Liver (tissue), 9 donors: ENCODE results near the gene KLHDC3. TPM values are rescaled to one million over a fixed set of nuclear protein-coding genes. Genes with fewer than 3 reads are reported as not detected.

Source experiments
- DNase-seq: peaks from one replicate; pipeline ENCODE4 v3.0.0-alpha.2; 2017; ENCODE audit warnings: low spot score
- H3K27ac ChIP-seq, 2 donors: one replicate each; pipeline ENCODE4 v1.7.0; 2013; ENCODE audit warnings: inconsistent platforms in 2 of 2, low read length in 2 of 2, control low read depth in 1 of 2, low read depth in 1 of 2, mild to moderate bottlenecking in 1 of 2
- H3K27me3 ChIP-seq, 4 donors: one replicate each; pipeline versions ENCODE4 v1.6.1 to v1.7.0; 2013; ENCODE audit warnings: low read length in 3 of 4, inconsistent platforms in 1 of 4, mild to moderate bottlenecking in 1 of 4, moderate library complexity in 1 of 4; ENCODE audit not compliant: control insufficient read depth in 4 of 4, insufficient read depth in 4 of 4
- H3K36me3 ChIP-seq, 4 donors: one replicate each; pipeline versions ENCODE4 v1.6.1 to v1.7.0; 2013; ENCODE audit warnings: low read length in 3 of 4, mild to moderate bottlenecking in 3 of 4, low read depth in 1 of 4, moderate library complexity in 1 of 4; ENCODE audit not compliant: control insufficient read depth in 4 of 4, insufficient read depth in 3 of 4
- H3K4me1 ChIP-seq, 4 donors: one replicate each; pipeline versions ENCODE4 v1.6.1 to v1.7.0; 2013; ENCODE audit warnings: low read length in 3 of 4, mild to moderate bottlenecking in 3 of 4, moderate library complexity in 1 of 4; ENCODE audit not compliant: control insufficient read depth in 4 of 4, insufficient read depth in 4 of 4
- H3K4me3 ChIP-seq, 3 donors: one replicate each; pipeline versions ENCODE4 v1.6.1 to v1.7.0; 2013; ENCODE audit warnings: low read length in 3 of 3, control low read depth in 1 of 3, low read depth in 1 of 3, mild to moderate bottlenecking in 1 of 3
- H3K9ac ChIP-seq, 2 donors: one replicate each; pipeline ENCODE4 v1.7.0; 2013; ENCODE audit warnings: low read length in 2 of 2, mild to moderate bottlenecking in 2 of 2, moderate library complexity in 2 of 2, control low read depth in 1 of 2, low read depth in 1 of 2
- H3K9me3 ChIP-seq, 4 donors: one replicate each; pipeline versions ENCODE4 v1.6.1 to v1.7.0; 2013; ENCODE audit warnings: low read length in 3 of 4; ENCODE audit not compliant: control insufficient read depth in 4 of 4
- ATF3 ChIP-seq: IDR thresholded peaks from 2 replicates; pipeline ENCODE4 v1.6.1; 2016; ENCODE audit warnings: antibody characterized with exemption
- CTCF ChIP-seq: fragments of 150-350 bp; IDR thresholded peaks from 2 replicates; pipeline ENCODE4 v1.5.1; 2017; ENCODE audit warnings: improper control_type of control experiment, low read depth, low read length; ENCODE audit not compliant: missing input control
- EGR1 ChIP-seq, 2 donors: IDR thresholded peaks; 2 replicates each; pipeline ENCODE4 v1.6.1; 2016 to 2018; ENCODE audit warnings: antibody characterized with exemption in 2 of 2, low read depth in 2 of 2
- FOXA1 ChIP-seq: IDR thresholded peaks from 2 replicates; pipeline ENCODE4 v1.6.1; 2016; ENCODE audit warnings: antibody characterized with exemption
- FOXA2 ChIP-seq: IDR thresholded peaks from 2 replicates; pipeline ENCODE4 v1.6.1; 2016; ENCODE audit warnings: antibody characterized with exemption
- GABPA ChIP-seq, 2 donors: IDR thresholded peaks in 1 of 2; conservative IDR thresholded peaks in 1 of 2; 2 replicates each; pipeline ENCODE4 v1.6.1; 2016; ENCODE audit warnings: antibody characterized with exemption in 2 of 2, mild to moderate bottlenecking in 1 of 2, moderate library complexity in 1 of 2
- HNF4G ChIP-seq: IDR thresholded peaks from 2 replicates; pipeline ENCODE4 v1.6.1; 2016; ENCODE audit warnings: antibody characterized with exemption
- JUND ChIP-seq, 2 donors: IDR thresholded peaks; 2 replicates each; pipeline ENCODE4 v1.6.1; 2016; ENCODE audit warnings: antibody characterized with exemption in 2 of 2
- MAX ChIP-seq: IDR thresholded peaks from 2 replicates; pipeline ENCODE4 v1.6.1; 2016; ENCODE audit warnings: antibody characterized with exemption
- NR2F2 ChIP-seq: IDR thresholded peaks from 2 replicates; pipeline ENCODE4 v1.6.1; 2016; ENCODE audit warnings: antibody characterized with exemption
- RAD21 ChIP-seq, 2 donors: IDR thresholded peaks; 2 replicates each; pipeline ENCODE4 v1.6.1; 2016; ENCODE audit warnings: antibody characterized with exemption in 2 of 2, mild to moderate bottlenecking in 2 of 2
- REST ChIP-seq: IDR thresholded peaks from 2 replicates; pipeline ENCODE4 v1.6.1; 2016; ENCODE audit warnings: antibody characterized with exemption, mild to moderate bottlenecking
- RXRA ChIP-seq, 2 donors: IDR thresholded peaks; 2 replicates each; pipeline ENCODE4 v1.6.1; 2017 to 2018; ENCODE audit warnings: antibody characterized with exemption in 2 of 2, mild to moderate bottlenecking in 1 of 2
- SP1 ChIP-seq: IDR thresholded peaks from 2 replicates; pipeline ENCODE4 v1.6.1; 2018; ENCODE audit warnings: antibody characterized with exemption, mild to moderate bottlenecking
- TAF1 ChIP-seq: conservative IDR thresholded peaks from 2 replicates; pipeline ENCODE4 v1.6.1; 2016; ENCODE audit warnings: antibody characterized with exemption, mild to moderate bottlenecking
- YY1 ChIP-seq: IDR thresholded peaks from 2 replicates; pipeline ENCODE4 v1.6.1; 2016; ENCODE audit warnings: antibody characterized with exemption, mild to moderate bottlenecking
- ZBTB33 ChIP-seq: IDR thresholded peaks from 2 replicates; pipeline ENCODE4 v1.6.1; 2016; ENCODE audit warnings: antibody characterized with exemption
- WGBS: extraction: QIAGEN DNeasy Blood & Tissue Kit; methylation state at CpG from one replicate; pipeline ENCODE4 v1.1.7; 2013; 5-methylcytosine and 5-hydroxymethylcytosine counted together
- polyA plus RNA-seq, 2 donors: library from polyadenylated mRNA; stranded (reverse) in 1 of 2; unstranded in 1 of 2; fragments of 200-250 nt in 1 of 2; fragments of >200 nt in 1 of 2; fragmentation: Nextera tagmentation in 1 of 2; extraction: Ambion mirVana in 1 of 2; gene quantifications; one replicate each; pipeline versions ENCODE4 v1.2.1 to v1.2.3, GENCODE V29; 2013 to 2015
- total RNA-seq, 2 donors: library from RNA; depleted of rRNA; stranded (reverse); fragments of >200 nt; gene quantifications; one replicate each; pipeline ENCODE4 v1.2.3, GENCODE V29; 2014
- donor health status: healthy.
- donor health status: healthy.
- donor health status: healthy.
- donor health status: healthy.
- donor health status: healthy.

The KLHDC3 gene
- total and polyA plus RNA-seq, 4 donors, result 30.9 to 66.5 (median 50.6) TPM

- no peak overlapping the region for H3K27ac ChIP-seq
- H3K36me3 ChIP-seq, result peaks cover 9 to 60% (median 32%) of the 10 kb centered on the region in 4 donors
- no peak overlapping the region for H3K9ac ChIP-seq
- TF ChIP-seq TAF1 (no peak), CTCF (no peak), MAX (no peak), GABPA (IDR thresholded peaks at IDR 0.05 in 1 of 2, conservative IDR thresholded peaks at IDR 0.05 in 1 of 2) (no peak), ATF3 (no peak), FOXA1 (no peak), HNF4G (no peak), SP1 (no peak), EGR1 (IDR thresholded peaks at IDR 0.05; ENCODE audit: low read depth in 2 of 2) (no peak), RXRA (IDR thresholded peaks at IDR 0.05) (no peak), FOXA2 (no peak), RAD21 (IDR thresholded peaks at IDR 0.05) (no peak), ZBTB33 (no peak), YY1 (no peak), REST (no peak), NR2F2 (no peak), JUND (IDR thresholded peaks at IDR 0.05) (no peak)
- no peaks in the 10 kb centered on the region for H3K27me3 ChIP-seq
- no peaks in the 10 kb centered on the region for H3K9me3 ChIP-seq
- WGBS, result 95% methylated on average over 9 of the region's 9 CpGs
- no peaks in the 10 kb centered on the region for H3K4me1 ChIP-seq
- DNase-seq, result no peak
- no peak overlapping the region for H3K4me3 ChIP-seq
Observed at GRCh38 chr6:43043310-43043709, 29.3 kb downstream of the KLHDC3 start.
